ENCODE data around the gene PIEZO2.
"Not testable (repeated sequence)": the region's sequence is repeated elsewhere in the genome, so short reads cannot be mapped to it uniquely, and the experiment has no call there.

DNA sequence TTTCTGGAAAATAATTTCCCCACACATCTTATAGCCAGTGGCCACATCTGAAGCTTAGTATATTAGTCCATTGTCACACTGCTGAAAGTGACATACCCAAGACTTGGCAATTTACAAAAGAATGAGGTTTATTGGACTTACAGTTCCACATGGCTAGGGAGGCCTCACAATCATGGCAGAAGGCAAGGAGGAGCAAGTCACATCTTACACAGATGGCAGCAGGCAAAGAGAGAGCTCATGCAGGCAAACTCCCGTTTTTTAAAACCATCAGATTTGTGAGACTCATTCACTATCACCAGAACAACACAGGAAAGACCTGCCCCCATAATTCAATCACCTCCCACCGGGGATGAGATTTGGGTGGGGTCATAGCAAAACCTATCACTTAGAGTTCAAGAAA lies 303.3 kb downstream of the PIEZO2 start:
- TF ChIP-seq, protein P1, sequence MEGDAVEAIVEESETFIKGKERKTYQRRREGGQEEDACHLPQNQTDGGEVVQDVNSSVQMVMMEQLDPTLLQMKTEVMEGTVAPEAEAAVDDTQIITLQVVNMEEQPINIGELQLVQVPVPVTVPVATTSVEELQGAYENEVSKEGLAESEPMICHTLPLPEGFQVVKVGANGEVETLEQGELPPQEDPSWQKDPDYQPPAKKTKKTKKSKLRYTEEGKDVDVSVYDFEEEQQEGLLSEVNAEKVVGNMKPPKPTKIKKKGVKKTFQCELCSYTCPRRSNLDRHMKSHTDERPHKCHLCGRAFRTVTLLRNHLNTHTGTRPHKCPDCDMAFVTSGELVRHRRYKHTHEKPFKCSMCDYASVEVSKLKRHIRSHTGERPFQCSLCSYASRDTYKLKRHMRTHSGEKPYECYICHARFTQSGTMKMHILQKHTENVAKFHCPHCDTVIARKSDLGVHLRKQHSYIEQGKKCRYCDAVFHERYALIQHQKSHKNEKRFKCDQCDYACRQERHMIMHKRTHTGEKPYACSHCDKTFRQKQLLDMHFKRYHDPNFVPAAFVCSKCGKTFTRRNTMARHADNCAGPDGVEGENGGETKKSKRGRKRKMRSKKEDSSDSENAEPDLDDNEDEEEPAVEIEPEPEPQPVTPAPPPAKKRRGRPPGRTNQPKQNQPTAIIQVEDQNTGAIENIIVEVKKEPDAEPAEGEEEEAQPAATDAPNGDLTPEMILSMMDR (IDR thresholded peaks at IDR 0.05; ENCODE audit: low read length): not testable (repeated sequence)
- not testable (repeated sequence) for TF ChIP-seq EZH2 (IDR thresholded peaks at IDR 0.05; ENCODE audit: borderline replicate concordance, low read length)

Data from OCI-LY1 (cell line).